Lower leg skin (tissue), 3 donors: ENCODE measurements around the gene EFCAB9.

Experiments used
- POLR2A ChIP-seq, 2 donors: fragments of 450-650 bp; IDR thresholded peaks; one replicate each; pipeline ENCODE4 v1.6.1; 2016 to 2017; ENCODE audit warnings: antibody characterized with exemption in 2 of 2, mild to moderate bottlenecking in 1 of 2, moderate library complexity in 1 of 2
- TF ChIP-seq, protein P1 (sequence below), 3 donors: fragments of 450-650 bp; IDR thresholded peaks; one replicate each; pipeline ENCODE4 v1.5.1; 2016; ENCODE audit warnings: antibody characterized with exemption in 3 of 3, mild to moderate bottlenecking in 3 of 3, moderate library complexity in 2 of 3

GRCh38 chr5:172219296-172219695 lies 25.3 kb downstream of the EFCAB9 start:
- TF ChIP-seq, protein P1, sequence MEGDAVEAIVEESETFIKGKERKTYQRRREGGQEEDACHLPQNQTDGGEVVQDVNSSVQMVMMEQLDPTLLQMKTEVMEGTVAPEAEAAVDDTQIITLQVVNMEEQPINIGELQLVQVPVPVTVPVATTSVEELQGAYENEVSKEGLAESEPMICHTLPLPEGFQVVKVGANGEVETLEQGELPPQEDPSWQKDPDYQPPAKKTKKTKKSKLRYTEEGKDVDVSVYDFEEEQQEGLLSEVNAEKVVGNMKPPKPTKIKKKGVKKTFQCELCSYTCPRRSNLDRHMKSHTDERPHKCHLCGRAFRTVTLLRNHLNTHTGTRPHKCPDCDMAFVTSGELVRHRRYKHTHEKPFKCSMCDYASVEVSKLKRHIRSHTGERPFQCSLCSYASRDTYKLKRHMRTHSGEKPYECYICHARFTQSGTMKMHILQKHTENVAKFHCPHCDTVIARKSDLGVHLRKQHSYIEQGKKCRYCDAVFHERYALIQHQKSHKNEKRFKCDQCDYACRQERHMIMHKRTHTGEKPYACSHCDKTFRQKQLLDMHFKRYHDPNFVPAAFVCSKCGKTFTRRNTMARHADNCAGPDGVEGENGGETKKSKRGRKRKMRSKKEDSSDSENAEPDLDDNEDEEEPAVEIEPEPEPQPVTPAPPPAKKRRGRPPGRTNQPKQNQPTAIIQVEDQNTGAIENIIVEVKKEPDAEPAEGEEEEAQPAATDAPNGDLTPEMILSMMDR (IDR thresholded peaks at IDR 0.05) = no peak
- TF ChIP-seq POLR2A (IDR thresholded peaks at IDR 0.05) = no peak
